Adipose tissue (tissue), 3 donors: Measurements from ENCODE around the gene ICAM1. TPM values are rescaled to one million over a fixed set of nuclear protein-coding genes. Genes with fewer than 3 reads are reported as not detected.
A peak's percentile ranks its signal among the peaks of the same experiment; 100 is the strongest.
"Not testable (repeated sequence)": the region's sequence is repeated elsewhere in the genome, so short reads cannot be mapped to it uniquely, and the experiment has no call there.

Source experiments
- H3K27ac ChIP-seq: one replicate; pipeline ENCODE4 v1.5.1; 2013; ENCODE audit warnings: low read depth, low read length
- WGBS, 3 donors: extraction: QIAGEN DNeasy Blood & Tissue Kit; methylation state at CpG; one replicate each; pipeline ENCODE4 v1.1.7; 2013; 5-methylcytosine and 5-hydroxymethylcytosine counted together
- polyA plus RNA-seq, 3 donors: library from polyadenylated mRNA; stranded (reverse); fragments of 200-250 nt; gene quantifications; one replicate each; pipeline ENCODE4 v1.2.3, GENCODE V29; 2013
- donor health status: healthy with polysubstance abuse.
- donor health status: Bipolar disorder and iron deficiency.
- donor health status: healthy.

Gene ICAM1, protein sequence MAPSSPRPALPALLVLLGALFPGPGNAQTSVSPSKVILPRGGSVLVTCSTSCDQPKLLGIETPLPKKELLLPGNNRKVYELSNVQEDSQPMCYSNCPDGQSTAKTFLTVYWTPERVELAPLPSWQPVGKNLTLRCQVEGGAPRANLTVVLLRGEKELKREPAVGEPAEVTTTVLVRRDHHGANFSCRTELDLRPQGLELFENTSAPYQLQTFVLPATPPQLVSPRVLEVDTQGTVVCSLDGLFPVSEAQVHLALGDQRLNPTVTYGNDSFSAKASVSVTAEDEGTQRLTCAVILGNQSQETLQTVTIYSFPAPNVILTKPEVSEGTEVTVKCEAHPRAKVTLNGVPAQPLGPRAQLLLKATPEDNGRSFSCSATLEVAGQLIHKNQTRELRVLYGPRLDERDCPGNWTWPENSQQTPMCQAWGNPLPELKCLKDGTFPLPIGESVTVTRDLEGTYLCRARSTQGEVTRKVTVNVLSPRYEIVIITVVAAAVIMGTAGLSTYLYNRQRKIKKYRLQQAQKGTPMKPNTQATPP
- 100 to 1,000 TPM in 1 of 3 donors, 10 to 100 TPM in 1, 1 to 10 TPM in 1; 5.6 to 134 (median 26.0) TPM for polyA plus RNA-seq

DNA sequence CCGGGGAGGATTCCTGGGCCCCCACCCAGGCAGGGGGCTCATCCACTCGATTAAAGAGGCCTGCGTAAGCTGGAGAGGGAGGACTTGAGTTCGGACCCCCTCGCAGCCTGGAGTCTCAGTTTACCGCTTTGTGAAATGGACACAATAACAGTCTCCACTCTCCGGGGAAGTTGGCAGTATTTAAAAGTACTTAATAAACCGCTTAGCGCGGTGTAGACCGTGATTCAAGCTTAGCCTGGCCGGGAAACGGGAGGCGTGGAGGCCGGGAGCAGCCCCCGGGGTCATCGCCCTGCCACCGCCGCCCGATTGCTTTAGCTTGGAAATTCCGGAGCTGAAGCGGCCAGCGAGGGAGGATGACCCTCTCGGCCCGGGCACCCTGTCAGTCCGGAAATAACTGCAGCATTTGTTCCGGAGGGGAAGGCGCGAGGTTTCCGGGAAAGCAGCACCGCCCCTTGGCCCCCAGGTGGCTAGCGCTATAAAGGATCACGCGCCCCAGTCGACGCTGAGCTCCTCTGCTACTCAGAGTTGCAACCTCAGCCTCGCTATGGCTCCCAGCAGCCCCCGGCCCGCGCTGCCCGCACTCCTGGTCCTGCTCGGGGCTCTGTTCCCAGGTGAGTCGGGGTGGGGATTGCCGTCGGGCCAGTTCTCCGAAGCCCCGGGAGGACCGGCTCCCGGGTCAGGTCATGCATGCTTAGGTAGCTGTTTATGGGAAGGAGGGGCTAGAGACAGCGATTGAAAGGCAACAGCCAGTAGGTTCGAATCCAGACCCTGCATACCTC lies at the start of gene ICAM1:
TSS of gene ICAM1 (plus strand) at position 505 of the 779 bp plus-strand sequence. CDS start at position 545, 40 bp downstream.
- peak within 1 kb of the TSS; percentile 94 for H3K27ac ChIP-seq
- 1 to 2% (median 1%) methylated on average over 51 of the region's 51 CpGs for WGBS, 3 donors

DNA sequence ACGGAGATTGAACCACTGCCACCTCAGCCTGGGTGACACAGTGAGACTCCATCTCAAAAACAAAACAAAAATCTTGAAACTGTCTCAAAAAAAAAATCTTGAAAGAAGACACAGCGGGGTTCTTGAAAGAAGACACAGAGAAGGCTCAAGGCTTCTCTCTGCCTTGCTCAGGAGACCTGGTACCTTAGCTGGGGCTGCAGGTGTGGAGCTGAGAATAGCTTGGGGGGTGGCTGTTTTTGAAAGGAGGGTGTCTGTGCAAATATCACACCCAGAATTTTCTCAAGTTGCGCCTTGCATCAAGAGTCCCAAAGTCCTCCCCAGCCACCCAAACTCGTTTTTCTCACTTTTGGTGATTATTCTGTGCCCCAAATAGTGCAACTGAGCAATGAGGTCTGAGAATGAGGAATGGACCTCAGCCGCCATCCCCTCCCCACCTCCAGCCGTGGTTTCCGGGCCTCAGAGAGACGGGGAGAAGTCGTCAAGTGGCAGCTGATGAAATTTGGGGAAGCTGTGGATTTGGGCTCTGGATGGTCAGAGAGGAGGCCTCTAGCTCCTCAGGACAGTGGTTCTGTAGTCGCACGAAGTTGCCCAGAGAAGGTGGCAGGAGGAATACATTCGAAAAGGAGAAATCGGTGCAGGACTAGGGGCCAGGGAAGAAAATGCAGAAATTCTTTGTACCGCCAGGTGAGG lies 48.6 kb upstream of the ICAM1 start:
- WGBS, 3 donors = 59 to 86% (median 66%) methylated on average over 14 of the region's 14 CpGs
- no peak overlapping the region for H3K27ac ChIP-seq

DNA sequence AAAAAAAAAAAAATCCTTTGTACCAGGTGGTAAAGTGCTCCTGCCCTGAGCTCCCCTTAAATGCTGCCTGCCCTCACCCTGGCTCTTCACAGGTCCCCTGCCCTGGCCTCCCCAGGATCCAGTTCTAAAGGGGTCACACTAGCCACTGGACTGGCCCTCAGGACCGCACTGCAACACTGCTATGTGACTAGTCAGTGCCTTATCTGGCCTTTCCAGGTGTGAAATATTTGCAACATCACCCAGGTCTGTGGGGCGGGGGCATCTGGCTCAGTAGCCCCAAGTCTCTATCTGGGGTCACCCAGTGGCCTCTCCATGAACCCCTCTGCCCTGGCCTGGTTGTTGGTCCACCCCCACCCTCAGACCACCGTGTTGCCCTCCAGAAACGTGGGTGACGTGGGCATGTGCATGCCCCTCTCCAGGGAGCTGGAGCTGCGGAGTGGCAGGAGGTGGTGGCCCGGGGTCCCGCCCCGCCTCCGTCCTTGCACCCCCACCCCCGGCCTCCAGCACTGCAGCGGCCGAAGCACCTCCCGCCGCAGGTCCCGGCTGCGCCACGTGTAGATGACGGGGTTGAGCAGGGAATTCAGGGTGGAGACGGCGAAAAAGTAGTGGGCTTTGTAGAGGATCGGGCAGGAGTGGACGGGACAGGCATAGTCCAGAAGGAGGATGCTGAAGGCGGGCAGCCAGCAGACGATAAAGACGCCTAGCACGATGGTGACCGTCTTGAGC lies 47.3 kb upstream of the ICAM1 start:
- H3K27ac ChIP-seq = no peak overlapping the region
- 92 to 96% (median 94%) methylated on average over 24 to 28 of the region's 28 CpGs for WGBS, 3 donors

DNA sequence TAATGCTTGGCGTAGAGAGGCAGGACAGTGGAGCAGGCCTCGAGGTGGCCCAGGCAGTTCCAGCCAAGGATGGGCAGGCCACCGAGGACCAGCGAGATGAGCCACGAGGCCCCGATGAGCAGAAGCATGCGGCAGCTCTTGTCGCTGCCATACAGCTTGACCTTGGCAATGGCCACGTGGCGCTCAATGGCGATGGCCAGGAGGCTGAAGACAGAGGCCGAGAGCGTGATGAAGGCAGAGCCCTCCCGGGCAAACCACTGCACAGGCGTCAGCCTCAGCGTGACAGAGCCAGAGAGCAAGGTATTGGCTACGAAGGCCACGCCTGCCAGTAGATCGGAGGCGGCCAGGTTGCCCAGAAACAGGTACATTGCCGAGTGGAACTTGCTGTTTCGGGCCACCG lies 46.6 kb upstream of the ICAM1 start:
- 94 to 95% (median 95%) methylated on average over 23 of the region's 23 CpGs for WGBS, 3 donors
- H3K27ac ChIP-seq = no peak overlapping the region

DNA sequence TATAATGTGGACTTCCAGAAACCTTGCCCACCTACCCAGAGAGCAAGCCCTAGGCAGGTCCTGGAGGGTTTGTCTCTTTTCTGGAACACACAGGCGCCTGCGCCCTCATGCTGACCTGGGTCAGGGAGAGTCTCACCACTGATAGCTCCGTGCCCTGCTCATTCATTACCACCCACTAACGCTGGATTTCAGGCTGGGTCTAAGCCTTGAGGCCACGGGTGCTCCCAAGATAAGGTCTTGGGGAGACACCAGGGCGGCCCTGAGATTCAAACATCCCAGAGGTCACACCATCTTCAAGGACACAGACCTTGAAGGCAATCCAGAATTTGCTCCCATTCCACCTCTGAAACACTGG lies 44.9 kb upstream of the ICAM1 start:
- WGBS, 3 donors = 74 to 77% (median 74%) methylated on average over 6 of the region's 6 CpGs
- no peak overlapping the region for H3K27ac ChIP-seq

DNA sequence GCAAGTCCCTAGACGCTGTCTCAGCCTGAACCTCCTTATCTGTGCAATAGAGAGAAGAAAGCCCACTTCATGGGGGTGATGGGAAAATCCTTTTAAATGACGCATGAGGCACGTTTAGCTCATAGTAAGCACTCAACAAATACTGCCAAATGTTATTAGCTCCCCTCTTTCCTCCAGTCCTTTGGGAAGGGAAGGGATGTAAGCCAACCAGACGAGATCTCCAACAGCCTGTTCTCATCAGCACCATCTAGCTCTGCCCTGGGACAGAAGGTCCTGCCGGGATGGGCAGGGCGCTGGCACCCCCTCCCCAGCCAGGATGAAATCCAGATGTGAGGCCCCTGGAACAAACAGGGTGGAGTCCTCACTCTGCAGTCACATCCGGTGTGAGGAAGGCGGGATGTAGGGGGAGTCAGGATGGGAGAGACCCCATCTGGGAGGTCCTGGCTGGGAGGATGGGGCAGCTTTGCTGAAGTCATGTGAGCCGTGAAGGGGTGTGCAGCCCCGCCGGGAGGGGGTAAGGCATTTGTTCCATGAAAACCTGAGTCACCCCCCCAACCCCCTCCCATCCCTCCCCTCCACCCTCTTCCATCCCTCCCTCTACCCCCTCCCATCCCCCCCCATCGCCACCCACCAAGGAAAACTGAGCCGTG lies 44.4 kb upstream of the ICAM1 start:
- WGBS, 3 donors = 35 to 66% (median 46%) methylated on average over 11 to 13 of the region's 13 CpGs
- H3K27ac ChIP-seq = peak overlapping the region; percentile 19

DNA sequence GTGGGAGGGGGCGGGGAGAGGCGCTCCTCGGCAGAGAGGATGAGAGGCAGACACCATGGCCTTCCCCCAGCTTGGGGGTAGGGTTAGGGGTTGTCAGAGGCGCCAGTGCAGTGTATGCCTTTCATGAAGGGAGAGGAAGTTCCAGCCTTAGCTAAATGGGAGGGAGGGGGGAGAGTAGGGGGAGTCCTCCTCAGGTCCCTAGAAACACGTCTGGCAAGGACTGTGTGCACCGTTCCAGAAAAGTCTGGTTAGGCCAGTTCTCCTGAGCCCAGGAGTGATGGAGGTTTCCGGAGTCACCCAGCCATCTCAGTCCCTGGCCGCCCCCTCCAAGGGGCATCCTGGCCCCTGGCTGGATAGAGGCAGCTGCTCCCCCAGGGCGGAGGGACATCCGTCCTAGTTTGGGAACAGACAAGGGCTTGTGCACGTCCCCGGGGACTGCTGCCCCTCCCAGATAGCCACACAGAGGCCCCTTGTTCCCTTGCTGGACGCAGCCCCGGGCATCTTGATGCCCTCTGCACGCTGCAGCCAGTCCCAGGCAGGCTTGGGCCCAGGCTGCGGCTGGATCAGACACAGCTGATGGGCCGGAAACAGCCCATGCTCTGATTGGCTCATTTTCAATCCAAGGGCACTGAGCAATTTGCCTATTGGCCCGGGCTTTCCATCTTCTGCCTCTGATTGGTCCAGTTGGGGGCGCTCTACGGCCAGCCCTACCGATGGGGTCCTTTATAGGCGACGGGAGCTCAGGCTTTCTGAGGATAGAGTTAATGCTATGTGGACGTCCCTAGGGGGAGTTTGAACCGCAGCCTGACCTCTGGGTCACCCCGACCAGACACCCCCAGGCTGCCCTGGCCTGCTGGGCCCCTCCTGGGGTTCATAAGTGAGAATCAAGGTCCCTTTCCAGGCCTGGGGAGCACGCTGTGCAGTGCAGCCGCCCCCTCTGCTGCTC lies 43.6 kb upstream of the ICAM1 start:
- H3K27ac ChIP-seq = peak overlapping the region; percentile 19
- 60 to 73% (median 68%) methylated on average over 28 of the region's 28 CpGs for WGBS, 3 donors

DNA sequence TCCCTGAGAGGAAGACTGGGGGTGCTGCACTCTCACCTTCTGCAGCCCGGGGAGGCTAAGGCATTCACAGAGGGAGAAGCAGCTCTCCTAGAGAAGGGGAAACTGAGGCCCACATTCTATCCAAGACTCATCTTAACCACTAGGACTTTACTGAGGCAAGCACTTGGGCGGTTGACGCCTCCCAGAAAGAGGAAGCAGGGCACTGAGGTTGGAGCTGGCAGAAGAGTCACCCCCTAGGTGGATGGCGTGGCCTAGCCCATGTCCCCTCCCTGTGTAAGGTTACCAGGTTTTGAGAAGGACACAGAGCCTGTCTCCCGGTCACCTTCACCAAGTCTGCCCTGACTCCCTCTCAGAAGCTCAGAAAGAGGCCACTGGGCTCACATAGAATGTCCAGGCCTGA lies 42.5 kb upstream of the ICAM1 start:
- no peak overlapping the region for H3K27ac ChIP-seq

DNA sequence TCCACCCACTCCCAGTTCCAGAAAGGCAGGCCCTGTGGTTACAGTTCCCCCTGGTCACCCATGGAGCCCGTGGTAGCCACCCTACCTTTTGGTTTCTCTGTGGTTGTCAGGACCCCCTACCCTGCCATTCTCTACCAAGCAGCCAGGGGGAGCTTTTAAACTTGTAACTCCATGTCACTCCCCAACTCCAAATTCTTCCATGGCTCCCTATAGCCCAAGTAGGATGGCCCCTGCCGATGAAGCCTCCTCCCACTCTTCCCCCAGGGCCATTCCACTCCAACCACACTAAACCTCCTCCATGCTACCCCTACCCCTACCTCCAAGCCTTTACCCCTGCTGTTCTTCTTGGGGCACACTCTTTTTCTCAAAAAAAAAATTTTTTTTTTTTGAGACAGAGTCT lies 42.0 kb upstream of the ICAM1 start:
- WGBS, 3 donors = 27 to 65% (median 42%) methylated on average over 1 to 2 of the region's 2 CpGs
- no peak overlapping the region for H3K27ac ChIP-seq

More for the DNA sequence above, 42.5 kb upstream of the ICAM1 start:
- WGBS, 3 donors = 61 to 94% (median 71%) methylated on average over 5 of the region's 5 CpGs

DNA sequence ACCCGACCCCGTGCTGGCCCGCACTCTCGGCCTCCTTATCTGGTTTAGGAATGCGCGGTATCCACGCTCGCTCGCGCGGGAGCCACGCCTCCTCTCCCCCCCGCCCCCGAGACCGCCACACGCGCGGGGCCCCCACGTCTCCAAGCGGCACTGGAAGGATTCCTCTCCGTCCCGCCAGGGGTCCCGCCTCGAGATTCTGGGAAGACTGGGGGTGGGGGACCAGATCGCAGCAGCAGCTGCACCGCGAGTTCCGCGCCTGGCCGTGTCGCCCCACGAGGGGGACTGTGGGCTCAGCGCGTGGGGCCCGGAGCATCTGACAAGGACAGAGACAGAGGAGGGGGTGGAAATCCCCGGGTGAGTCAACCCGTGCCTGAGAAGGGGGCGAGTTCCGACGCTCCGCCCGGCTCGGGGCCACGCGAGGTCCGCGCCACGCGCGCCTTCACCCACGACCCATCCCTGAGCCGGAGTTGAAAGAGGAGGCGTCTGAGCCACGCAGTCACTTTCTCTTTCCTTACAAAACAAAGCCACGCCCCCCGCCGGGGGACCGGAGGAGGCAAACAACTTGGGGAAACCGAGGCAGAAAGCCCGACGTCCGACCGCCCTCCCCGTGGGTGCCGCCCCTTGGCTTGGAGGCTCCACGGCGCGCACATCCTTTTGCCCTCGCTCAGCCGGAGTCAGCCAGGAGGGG lies 40.6 kb upstream of the ICAM1 start:
- WGBS, 3 donors = 1% methylated on average over 69 to 70 of the region's 70 CpGs
- H3K27ac ChIP-seq = no peak overlapping the region

DNA sequence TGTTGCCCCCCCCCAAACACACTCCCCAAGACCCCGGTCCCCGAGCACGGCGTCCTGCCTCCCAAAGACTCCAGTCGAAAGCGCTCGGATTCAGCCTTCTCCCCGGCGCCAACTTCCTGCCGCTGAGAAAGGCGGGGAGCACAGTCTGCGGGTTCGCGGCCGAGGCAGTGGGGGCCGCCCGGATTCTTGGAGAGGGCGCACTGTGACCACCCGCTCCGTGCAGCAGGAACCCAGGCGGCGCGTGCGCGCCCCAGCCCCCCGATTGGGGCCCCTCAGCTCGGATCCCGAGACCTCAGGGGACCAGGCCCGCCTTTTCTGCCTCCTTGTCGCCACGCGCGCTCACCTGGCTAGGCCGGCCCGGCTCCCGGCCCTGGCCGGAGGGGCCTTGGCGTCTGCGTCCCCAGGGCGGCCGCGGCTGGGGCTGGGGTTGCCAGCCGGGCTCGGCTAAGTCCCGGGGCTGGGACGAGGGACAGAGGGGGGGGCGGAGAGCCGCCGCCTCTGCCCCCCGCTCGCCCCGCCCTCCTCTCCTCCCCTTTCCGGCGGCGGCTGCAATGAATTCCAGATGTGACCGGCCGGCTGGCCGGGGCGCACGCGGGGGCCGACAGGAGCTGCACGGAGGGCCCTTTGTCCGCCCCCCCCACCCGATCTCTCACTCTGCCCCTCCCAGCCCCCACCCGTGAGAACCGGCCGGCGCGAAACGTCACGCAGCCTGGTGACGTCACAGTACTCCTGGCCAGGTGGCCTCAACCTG lies 39.9 kb upstream of the ICAM1 start, which contains the start of gene S1PR2:
TSS of gene S1PR2 (minus strand) at position 471 of the 751 bp plus-strand sequence. CDS start 6,426 bp downstream, outside the sequence.
- 0 to 1% (median 1%) methylated on average over 21 to 73 of the region's 73 CpGs for WGBS, 3 donors
- no peak within 1 kb of the TSS for H3K27ac ChIP-seq

DNA sequence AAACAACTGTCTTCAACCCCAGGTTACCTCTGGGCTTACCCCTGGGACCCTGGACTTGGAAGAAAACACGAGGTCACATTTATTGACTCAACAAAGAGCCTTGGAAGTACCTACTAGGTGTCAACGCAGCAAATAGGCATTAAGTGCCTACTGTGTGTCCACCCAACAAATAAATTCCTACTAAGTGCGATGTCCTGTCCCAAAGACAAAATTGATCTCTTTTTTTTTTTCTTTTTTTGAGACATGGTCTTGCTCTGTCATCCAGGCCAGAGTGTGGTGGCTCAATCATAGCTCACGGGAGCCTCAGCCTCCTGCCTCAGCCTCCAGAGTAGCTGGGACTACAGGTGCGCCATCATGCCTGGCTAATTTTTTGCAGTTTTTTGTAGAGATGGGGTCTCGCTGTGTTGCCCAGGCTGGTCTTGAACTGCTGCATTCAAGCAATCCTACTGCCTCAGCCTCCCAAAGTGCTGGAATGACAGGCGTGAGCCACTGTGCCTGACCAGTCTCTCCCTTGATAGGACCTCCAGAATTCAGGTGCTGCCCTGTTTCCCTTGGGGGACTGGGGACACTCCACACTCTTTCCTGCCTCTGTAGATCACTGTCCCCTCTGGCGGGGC lies 39.2 kb upstream of the ICAM1 start:
- 69 to 76% (median 76%) methylated on average over 8 of the region's 8 CpGs for WGBS, 3 donors
- H3K27ac ChIP-seq = no peak overlapping the region

DNA sequence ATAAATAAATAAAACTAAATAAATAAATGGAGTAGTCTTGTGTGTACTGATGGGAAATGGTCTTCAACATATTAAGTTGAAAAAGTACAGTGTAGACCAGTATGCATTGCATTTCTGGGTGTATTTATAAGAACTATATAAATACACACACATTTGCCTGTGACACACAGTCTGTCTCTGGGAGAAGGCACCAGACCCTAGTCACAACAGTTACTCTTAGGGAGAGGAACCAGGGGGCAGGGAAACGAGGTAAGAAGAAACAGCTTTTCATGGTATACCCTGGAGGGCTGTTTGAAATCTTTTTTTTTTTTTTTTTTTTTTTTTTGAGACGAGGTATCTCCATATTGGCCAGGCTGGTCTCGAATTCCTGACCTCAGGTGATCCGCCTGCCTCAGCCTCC lies 37.0 kb upstream of the ICAM1 start:
- H3K27ac ChIP-seq = no peak overlapping the region
- WGBS, 3 donors = 60 to 78% (median 75%) methylated on average over 4 of the region's 4 CpGs

DNA sequence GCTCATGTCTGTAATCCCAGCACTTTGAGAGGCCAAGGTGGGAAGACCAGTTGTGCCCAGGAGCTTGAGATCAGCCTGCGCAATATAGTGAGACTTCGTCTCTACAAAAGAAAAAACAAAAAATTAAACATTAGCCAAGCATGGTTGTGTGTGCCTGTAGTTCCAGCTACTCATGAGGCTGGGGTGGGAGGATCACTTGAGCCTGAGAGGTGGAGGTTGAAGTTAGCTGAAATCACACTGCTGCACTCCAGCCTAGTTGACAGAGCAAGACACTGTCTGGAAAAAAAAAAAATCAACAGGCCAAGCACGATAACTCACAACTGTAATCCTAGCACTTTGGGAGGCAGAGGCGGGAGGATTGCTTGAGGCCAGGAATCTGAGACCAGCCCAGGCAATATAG lies 35.9 kb upstream of the ICAM1 start:
- no peak overlapping the region for H3K27ac ChIP-seq
- WGBS, 3 donors = 70 to 88% (median 72%) methylated on average over 4 of the region's 4 CpGs

DNA sequence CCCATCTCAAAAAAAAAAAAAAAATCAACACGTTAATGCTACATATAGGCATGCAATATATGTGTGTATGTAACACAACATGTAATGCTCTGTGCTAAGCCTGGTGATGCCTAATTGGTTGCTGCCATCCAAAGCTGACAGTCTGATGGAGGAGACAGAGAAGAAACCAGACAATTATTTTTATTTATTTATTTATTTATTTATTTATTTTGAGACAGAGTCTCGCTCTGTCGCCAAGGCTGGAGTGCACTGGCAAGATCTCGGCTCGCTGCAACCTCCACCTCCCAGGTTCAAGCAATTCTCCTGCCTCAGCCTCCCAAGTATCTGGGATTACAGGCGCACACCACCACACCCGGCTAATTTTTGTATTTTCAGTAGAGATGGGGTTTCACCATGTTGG lies 35.5 kb upstream of the ICAM1 start:
- WGBS, 3 donors = 93 to 94% (median 93%) methylated on average over 7 of the region's 7 CpGs
- H3K27ac ChIP-seq = not testable (repeated sequence)
